Measurements from ENCODE around the gene FBN3.
"Not testable (repeated sequence)": the region's sequence is repeated elsewhere in the genome, so short reads cannot be mapped to it uniquely, and the experiment has no call there.

Gene FBN3

DNA sequence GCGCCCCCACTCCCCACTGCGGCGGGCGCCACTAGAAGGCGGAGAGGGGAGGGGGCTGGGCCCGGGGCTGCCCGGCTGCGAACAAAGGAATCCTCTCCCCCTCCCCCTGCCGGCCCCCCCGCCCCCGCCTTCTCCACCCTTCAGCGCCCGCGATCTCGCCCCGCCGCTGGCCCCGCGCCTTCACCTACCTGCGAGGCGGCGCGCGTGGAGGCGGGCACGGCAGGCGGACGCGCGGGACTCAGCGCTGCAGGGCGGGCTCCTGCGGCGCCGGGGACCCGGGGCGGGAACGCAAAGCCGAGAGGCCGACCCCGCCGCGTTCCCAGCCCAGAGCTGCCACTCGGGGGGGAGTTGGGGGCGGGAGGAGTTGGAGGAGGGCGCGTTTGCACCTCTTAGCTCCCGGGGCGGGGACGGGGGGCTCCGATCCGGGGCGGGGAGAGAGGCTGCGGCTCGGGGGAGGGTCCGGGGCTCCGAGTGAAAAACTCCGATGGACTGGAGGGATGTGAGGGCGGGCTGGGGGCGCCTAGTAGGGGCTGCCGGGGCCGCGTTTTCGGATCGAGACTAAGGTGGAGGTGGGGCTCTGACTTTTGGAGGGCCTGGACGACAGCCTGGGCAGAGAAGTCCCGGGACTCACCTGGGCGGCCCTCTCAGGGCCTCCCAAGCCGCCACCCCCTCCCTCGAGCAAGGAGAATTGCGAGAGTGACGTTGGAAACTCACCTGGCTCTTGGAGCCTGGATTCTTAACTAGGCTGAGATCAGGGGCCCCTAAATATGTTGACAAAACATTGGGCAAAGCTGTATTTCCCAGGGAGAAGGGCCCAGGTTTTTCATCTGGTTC is at the start of gene FBN3:
FBN3 (minus strand) TSS at position 332 of the 834 bp plus-strand sequence. CDS start 2,112 bp downstream, outside the sequence.
- peak; percentile 44 for DNase-seq

DNA sequence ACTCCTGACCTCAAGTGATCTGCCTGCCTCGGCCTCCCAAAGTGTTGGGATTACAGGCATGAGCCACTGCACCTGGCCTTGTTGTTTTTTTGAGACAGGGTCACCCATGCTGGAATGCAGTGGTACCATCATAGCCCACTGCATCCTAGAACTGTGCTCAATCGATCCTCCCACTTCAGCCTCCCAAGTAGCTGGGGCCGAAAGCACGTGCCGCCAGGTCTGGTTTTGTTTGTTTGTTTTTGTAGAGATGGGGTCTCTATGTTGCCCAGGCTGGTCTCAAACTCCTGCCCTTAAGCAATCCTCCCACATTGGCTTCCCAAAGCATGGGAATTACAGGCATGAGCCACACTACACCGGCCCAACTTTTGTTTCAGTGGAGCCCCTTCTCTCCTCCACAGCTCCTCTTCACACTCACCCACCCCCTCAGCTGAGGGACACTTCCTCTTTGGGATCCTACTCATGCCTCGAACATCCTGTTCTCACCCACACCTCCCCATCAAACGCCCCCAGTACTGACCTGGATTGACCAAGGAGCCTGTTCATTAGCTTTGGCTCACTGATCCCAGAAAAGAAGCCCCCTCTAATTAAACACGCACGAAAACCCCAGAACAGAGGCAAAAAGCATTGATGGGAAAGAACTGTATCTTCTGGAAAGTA is 47.0 kb upstream of the FBN3 start:
- no peak for DNase-seq

DNA sequence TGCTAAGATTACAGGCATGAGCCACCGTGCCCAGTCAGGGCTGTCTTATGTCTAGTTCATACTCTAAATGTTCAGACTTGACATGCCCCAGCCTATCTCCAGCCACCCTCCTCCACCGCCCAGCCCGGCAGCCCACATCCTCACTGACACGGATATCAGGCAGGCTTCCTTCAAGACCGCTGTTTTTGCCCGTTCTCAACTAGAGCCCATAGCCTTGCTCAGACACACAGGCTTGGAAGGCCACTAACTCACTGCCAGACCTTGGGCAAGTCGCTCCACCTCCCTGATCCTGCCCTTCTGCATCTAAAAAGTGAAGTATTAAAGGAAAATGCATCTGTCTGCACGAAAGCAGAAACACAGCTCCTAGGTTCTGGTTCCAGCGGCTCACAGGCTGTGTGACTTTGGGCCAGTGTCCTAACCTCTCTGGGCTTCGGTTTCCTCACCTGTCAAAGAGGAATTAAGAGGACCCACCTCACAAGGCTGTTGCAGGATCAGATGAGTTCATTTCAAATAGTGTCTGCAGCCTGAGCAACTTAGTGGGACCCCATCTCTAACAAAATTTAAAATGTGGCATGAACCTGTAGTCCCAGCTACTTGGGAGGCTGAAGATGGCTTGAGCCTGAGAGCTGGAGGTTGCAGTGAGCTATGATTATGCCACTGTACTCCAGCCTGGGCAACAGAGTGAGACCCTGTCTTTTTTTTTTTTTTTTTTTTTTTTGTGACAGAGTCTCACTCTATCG is 45.3 kb upstream of the FBN3 start:
- no peak for DNase-seq

DNA sequence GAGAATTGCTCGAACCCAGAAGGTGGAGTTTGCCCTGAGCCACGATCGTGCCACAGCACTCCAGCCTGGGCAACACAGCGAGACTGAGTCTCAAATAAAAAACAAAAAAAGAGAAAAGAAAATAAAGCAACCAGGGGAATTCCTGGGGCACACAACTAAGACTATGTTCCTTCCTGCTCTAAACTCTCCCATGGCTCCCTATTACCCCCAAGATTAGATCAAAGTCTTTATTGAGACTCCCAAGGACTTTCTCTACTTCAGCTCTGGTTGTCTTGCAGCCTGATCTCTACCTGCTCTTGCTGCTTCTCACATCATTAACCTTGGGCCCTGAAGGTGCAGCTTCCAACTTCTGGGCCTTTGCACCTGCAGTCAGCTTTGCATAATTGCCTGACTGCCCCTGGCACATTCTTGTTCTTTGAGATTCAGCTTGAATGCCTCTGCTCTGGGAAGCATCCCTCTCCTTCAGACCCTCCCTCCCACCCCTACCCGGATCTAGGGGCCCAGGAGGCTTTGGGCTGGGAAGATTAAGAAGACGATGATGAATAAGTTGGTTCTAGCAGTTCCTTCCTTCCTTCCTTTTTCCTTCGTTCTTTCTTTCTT is 42.9 kb upstream of the FBN3 start:
- DNase-seq, result no peak

DNA sequence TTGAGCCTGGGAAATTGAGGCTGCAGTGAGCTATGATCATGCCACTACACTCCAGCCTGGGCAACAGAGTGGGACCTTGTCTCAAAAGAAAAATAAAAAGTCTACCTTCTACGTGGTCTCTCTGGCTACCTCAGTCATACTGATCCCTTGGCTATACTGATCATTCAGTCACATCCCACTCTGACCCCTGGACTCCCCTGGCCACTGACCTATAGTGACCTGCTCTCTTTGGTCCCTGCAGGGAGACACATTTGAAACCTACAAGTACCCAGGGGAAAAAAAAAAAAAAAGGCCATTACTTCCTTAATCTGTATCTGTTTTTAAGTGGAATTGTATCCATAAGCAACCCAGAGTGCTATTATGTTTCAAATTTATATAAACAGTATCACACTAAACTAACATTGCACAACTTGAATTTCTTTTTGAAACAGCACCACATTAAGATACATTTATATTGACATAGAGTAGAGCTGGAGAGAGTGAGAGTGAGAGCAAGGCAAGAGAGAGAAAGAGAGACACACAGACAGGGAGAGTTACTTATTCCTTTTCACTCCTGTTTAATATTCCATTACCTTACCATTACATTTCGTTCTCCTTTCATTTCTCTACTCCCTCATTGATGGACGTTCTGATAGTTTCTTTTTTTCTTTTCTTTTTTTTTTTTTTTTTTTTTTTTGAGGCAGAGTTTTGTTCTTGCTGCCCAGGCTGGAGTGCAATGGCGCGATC is 36.1 kb upstream of the FBN3 start:
- no peak for DNase-seq

DNA sequence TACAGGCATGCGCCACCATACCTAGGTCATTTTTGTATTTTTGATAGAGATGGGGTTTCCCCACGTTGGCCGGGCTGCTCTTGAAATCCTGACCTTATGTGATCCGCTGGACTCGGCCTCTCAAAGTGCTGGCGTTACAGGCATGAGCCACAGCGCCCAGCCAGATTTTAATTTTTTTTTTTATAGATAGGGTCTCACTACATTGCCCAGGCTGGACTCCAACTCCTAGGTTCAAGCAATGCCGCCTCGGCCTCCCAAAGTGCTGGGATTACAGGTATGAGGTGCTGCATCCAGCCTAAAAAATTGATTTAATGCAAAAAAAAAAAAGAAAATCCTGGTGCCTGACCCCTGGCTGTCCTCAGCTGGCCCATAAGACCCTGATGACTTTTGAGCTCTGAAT is 34.9 kb upstream of the FBN3 start:
- no peak for DNase-seq

DNA sequence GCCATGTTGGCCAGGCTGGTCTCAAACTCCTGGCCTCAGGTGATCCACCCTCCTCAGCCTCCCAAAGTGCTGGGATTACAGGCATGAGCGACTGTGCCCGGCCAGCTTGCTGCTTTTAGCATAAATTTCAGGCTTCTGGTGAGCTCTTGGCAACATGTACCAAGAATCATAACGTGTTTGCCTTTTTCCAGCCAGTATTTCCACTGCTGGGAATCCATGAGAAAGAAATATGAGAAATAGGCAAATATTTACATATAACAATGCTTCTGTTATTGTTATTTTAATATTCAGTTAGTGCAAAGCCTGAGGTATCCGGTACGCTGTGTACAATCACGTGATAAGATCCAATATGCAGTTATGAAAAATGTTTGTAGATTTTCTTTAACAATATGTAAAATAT is 30.6 kb upstream of the FBN3 start:
- DNase-seq, result peak; percentile 21

DNA sequence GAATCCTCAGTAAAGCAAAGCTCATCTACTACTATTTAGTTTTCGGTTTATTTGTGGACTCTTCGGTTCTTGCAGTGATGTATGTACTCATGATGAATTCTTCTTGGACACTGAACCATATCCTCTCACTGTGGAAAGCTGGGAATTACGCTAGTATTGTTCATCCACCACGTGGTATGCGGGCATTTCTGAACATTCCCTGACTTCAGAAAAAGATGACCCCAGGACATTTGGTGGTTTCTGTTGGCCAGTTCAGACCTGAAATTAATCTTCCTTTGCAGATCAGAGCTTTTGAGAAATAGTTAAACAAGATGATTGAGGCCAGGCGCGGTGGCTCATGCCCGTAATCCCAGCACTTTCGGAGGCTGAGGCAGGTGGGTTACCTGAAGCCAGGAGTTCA is 25.3 kb upstream of the FBN3 start:
- DNase-seq, result no peak

DNA sequence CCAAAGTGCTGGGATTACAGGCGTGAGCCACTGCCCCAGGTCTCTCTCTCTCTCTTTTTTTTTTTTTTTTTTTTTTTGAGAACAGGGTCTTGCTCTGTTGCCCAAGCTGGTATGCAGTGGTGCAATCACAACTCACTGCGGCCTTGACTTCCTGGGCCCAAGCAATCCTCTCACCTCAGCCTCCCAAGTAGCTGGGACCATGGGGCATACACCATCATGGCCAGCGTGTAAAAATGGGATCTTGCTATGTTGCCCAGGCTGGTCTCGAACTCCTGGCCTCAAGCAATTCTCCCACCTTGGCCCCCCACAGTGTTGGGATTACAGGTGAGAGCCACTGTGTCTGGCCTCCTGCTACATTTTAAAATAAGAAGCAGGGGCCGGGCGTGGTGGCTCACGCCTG is 19.1 kb upstream of the FBN3 start:
- DNase-seq, result no peak

DNA sequence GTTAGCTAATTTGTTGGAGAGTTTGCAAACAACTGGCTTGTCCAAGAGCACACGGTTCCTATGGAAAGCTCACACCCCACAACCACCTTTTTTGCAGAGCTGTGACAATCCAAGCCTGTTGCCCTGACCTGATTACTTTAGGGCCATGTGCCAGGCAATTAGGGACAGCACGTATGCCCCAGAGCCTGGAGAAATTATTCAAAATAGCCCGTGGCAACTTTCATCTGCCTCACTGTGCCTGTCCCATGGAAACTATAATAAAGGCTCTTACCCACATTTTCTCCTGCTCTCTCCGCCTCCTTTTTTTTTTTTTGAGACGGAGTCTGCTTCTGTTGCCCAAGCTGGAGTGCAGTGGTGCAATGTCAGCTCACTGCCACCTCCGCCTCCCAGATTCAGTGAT is 18.6 kb upstream of the FBN3 start:
- no peak for DNase-seq

DNA sequence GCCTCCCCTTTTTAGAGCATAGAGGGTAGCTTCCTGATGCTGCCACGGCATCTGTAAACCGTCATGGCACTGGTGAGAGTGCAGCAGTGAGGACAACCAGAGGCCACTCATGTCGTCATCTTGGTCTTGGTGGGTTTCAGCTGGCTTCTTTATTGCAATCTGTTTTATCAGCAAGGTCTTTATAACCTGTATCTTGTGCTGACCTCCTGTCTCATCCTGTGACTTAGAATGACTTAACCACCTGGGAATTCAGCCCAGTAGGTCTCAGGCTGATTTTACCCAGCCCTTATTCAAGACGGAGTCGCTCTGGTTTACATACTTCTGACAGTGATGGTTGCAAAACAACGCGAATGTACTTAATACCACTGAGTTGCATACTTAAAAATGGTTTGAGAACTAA is 14.4 kb upstream of the FBN3 start:
- DNase-seq, result no peak

DNA sequence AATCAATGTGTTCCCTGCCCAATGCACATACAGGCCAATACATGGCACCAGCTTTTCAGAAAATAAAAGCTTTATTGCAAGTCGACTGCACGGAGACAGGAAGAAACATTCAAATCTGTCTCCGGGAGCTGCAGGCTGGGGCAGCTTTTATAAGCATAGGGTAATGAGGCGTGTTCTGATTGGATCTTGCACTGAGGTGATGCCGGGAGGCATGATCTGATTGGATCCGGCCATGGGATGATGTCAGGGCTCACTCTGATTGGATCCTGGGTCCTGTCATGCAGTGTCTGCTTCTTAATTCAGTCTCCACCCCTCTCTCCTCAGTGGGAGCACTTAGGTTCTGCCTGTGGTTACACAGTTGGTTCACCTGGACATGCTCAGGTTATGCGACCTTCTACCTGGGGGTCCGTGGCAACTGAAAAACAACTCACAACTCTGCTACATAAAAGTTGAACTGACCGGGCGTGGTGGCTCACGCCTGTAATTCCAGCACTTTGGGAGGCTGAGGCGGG is 11.8 kb upstream of the FBN3 start:
- peak; percentile 31 for DNase-seq

DNA sequence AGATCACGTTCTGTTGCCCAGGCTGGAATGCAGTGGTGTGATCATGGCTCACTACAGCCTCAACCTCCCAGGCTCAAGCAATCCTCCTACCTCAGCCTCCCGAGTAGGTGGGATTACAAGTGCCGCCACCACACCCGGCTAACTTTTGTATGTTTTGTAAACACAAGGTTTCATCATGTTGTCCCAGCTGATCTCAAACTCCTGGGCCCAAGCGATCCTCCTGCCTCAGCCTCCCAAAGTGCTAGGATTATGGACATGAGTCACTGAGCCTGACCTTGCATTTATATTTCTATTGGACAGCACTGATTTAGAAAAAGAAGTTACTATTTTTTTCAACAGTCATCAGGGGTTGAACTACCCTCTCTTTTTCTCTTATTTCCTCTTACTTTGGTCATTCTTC is 9.9 kb upstream of the FBN3 start:
- DNase-seq, result not testable (repeated sequence)

DNA sequence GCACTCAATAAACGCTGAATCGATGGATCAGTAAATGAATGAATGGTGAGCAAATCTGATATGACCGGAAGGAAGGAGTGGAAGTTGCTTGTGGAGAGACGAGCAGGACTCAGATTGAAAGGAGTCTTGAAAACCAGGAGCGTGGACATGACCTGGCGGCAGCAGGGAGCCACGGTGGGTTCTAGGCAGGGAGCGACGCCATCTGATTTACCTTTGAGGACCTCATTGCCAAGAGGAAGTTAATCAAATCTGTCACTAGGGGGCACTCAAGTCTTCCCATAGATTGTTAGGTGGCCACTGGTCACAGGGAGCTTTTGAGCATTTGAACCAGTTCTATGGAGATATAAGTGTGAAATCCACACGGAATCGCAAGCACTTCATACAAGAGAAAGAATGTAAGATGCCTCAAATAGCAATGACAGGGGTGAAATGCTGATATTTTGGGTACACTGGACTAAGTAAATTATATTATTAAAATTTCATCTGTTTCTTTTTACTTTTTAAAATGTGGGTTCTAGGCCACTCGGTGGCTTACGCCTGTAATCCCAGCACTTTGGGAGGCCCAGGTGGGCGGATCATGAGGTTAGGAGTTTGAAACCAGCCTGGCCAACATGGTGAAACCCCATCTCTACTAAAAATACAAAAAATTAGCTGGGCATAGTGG is 9.2 kb upstream of the FBN3 start:
- peak; percentile 81 for DNase-seq

DNA sequence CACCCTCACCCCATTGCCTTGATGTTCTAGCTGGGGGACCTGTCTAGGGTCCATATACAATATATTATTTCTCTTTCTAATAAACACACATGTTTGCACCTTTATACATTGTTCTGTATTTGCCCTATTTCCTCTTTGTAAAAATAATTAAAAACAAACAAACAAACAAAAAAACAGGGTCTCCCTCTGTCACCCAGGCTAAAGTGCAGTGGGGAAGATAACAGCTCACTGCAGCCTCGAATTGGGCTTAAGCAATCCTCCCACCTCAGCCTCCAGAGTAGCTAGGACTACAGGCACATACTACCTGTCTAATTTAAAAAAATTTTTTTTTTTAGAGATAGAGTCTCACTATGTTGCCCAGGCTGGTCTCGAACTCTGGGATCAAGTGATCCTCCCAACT is 5.9 kb upstream of the FBN3 start:
- no peak for DNase-seq

DNA sequence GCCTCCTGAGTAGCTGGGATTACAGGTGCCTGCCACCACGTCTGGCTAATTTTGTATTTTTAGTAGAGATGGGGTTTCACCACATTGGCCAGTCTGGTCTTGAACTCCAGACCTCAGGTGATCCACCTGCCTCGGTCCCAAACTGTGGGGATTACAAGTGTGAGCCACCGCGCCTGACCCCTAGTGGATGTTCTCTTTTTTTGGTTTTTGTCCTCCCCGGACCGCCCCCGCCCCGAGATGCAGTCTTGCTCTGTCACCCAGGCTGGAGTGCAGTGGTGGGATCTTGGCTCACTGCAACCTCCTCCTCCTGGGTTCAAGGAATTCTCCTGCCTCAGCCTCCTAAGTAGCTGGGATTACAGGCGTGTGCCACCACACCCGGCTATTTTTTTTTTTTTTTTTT is 4.6 kb upstream of the FBN3 start:
- DNase-seq, result peak; percentile 17

DNA sequence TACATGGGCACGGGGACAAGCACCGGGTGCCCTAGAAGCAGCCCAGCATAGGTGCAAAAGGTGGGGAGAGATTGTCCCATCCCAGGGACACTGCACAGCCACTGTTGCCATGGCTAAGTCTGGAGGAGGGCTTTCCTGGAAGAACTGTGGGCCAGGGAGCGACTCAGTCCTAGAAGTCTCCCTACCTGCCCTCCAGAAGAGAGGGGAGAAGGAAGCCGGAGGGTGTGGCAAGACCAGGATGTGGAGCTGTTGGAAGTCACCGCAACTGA is 2.3 kb upstream of the FBN3 start:
- DNase-seq, result no peak

DNA sequence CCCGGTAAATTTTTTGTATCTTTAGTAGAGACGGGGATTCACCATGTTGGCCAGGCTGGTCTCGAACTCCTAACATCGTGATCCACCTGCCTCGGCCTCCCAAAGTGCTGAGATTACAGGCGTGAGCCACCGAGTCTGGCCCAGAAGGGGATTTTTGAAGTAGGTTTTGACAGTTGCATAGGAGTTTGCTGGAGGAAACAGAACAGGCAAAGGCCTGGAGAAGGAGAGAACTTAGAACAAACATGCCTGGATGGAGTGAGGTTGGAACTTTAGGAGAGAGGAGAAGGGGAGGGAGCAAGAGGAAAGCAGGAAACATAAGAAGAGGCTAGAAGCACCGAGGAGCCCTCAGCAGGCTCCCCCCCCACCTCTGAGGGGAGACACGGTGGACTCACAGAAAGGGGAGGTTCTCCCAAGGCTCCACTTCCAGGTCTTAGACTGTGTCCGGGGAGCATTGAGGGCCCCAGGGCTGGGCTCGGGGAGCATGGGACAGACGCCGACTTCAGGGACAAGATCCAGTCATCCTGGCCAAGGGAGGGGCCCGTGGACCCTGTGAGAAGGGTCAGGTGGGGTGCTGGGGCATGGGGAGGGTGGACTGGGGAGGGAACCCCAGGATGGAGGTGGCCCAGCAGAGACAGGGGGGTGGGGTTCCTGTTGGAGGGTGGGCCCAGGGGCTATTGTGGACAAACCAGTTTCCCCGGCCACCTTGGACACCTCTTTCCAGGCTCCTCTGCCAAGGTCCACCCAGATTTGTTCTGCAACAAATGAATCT is 1.8 kb upstream of the FBN3 start:
- DNase-seq, result no peak

DNA sequence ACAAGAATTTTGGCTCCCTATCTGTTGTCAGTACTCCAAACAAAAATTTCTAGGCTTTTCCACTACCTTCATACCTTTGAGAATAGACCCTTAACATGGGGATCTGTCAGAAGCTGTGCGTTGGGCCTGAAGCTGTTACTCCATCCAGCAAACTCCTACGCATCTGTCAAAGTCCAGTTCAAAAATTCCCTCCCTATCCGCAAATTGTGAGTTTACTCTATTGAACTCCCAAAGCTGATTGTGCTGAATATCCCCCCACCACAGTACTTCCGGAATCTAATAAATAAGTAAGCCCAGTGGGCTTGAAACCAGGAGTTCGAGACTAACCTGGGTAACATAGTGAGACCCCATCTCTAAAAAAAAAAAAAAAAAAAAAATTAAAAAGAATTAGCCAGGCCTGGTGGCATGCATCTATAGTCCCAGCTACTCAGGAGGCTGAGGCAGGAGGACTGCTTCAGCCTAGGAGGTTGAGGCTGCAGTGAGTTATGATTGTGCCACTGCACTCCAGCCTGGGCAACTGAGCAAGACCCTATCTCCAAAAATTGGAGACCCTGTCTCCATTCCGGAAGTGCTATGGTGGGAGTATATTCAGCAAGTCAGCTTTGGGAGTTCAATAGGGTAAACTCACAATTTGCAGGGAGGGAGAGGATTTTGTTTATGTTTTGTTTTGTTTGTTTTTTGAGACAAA is 930 bp upstream of the FBN3 start:
- no peak for DNase-seq

DNA sequence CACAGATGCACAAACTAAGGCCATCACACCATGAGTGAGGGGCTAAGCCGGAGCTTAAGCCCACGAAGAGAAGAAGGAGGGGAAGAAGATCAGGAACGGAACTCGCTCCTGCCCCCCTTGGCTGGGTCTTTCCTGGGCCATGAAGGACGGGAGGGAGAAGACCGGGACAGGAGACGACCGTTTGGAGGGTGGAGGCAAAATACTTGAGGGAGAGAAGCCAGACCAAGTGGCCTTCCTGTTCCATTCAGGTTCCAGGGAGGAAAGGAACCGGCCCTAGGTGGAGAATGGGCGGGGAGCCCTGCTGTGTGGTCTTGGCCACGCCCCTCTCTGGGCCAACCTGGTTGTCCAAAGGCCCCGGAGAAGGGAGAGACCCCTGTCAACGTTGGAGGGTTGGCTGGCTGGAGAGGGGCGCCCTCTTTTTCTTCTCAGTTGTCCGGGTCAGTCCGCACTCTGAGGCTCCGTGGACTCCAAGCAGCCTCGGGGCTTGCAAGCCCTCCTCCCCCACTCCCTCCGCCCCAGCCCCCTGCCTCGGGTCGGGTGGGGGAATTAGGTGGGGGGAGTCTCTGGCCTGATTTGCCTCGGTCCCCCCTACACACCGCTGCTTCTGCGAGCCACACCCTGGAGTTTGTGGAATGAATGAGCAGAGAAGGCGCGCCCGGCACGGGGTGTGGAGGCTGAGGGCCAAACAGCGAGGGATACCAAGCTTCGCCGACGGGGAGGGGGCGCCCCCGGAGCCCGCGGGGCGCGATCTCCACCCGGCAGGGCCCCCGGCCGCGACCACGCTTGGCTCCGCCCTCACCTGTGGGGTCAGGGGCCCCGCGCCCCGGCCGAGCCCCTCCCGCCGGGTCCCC is 757 bp downstream of the FBN3 start:
- DNase-seq, result peak; percentile 45
